ENCODE data around the gene CERT1.
"Not testable (repeated sequence)": the region's sequence is repeated elsewhere in the genome, so short reads cannot be mapped to it uniquely, and the experiment has no call there.

CERT1 gene

GRCh38 chr5:75536147-75536546 lies 24.7 kb upstream of the CERT1 start:
- no peak overlapping the region for H2AFZ ChIP-seq (ENCODE audit: low read depth, low read length)
- H3K36me3 ChIP-seq (ENCODE audit: insufficient read depth, low read length) = peaks cover 2% of the 10 kb centered on the region
- H3K9me3 ChIP-seq (ENCODE audit: low read length) = peaks cover 15% of the 10 kb centered on the region
- no peaks in the 10 kb centered on the region for H3K4me1 ChIP-seq (ENCODE audit: insufficient read depth, low read length)
- no peaks in the 10 kb centered on the region for H3K27me3 ChIP-seq (ENCODE audit: insufficient read depth, low read length)
- no peak overlapping the region for H3K4me3 ChIP-seq (ENCODE audit: low read length)

DNA sequence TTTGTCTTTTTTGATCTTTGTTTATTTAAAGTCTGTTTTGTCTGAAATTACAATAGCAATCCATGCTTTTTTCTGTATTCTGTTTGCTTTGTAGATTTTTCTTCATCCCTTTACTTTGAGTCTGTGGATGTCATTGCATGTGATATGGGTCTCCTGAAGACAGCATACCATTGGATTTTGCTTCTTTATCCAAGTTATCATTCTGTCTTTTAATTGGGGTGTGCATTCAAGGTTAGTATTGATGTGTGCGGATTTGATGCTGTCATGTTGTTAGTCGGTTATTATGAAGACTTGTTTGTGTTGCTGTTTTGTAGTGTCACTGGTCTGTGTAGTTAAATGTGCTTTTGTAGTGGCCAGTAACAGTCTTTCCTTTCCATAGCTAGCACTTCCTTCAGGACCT lies 23.3 kb upstream of the CERT1 start:
- peaks cover 15% of the 10 kb centered on the region for H3K9me3 ChIP-seq (ENCODE audit: low read length)
- H3K4me1 ChIP-seq (ENCODE audit: insufficient read depth, low read length) = no peaks in the 10 kb centered on the region
- no peaks in the 10 kb centered on the region for H3K27me3 ChIP-seq (ENCODE audit: insufficient read depth, low read length)
- no peak overlapping the region for H3K4me3 ChIP-seq (ENCODE audit: low read length)
- H3K36me3 ChIP-seq (ENCODE audit: insufficient read depth, low read length) = peaks cover 2% of the 10 kb centered on the region
- H2AFZ ChIP-seq (ENCODE audit: low read depth, low read length) = no peak overlapping the region

GRCh38 chr5:75533716-75534115 lies 22.3 kb upstream of the CERT1 start:
- H3K27me3 ChIP-seq (ENCODE audit: insufficient read depth, low read length); H2AFZ ChIP-seq (ENCODE audit: low read depth, low read length); H3K4me3 ChIP-seq (ENCODE audit: low read length); H3K36me3 ChIP-seq (ENCODE audit: insufficient read depth, low read length); H3K4me1 ChIP-seq (ENCODE audit: insufficient read depth, low read length): not testable (repeated sequence)
- H3K9me3 ChIP-seq (ENCODE audit: low read length) = peaks cover 15% of the 10 kb centered on the region

- H3K27me3 ChIP-seq (ENCODE audit: insufficient read depth, low read length) = no peaks in the 10 kb centered on the region
- H3K36me3 ChIP-seq (ENCODE audit: insufficient read depth, low read length) = no peaks in the 10 kb centered on the region
- H3K4me1 ChIP-seq (ENCODE audit: insufficient read depth, low read length) = no peaks in the 10 kb centered on the region
- peaks cover 15% of the 10 kb centered on the region for H3K9me3 ChIP-seq (ENCODE audit: low read length)
- H2AFZ ChIP-seq (ENCODE audit: low read depth, low read length) = no peak overlapping the region
- no peak overlapping the region for H3K4me3 ChIP-seq (ENCODE audit: low read length)
These were observed 20.8 kb upstream of the CERT1 start for GRCh38 chr5:75532190-75532589.

DNA sequence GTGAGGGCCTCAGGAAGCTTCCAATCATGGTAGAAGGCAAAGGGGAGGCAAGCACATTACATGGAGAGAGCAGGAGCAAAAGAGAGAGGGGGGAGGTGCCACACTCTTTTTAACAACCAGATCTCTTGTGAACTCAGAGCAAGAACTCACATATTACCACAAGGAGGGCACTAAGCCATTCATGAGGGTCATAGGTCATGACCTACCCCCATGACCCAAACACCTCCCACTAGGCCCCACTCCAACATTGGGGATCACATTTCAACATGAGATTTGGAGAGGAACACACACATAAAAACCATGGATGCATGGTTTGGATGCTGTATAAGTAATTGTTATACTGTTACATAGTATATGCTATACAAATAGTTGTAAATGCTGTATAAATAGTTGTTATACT lies 17.8 kb upstream of the CERT1 start:
- Histone ChIP-seq H3K9me3 (ENCODE audit: low read length) (peaks cover 7% of the 10 kb centered on the region), H2AFZ (ENCODE audit: low read depth, low read length) (no peak overlapping the region), H3K36me3 (ENCODE audit: insufficient read depth, low read length) (no peaks in the 10 kb centered on the region), H3K4me1 (ENCODE audit: insufficient read depth, low read length) (no peaks in the 10 kb centered on the region), H3K4me3 (ENCODE audit: low read length) (no peak overlapping the region), H3K27me3 (ENCODE audit: insufficient read depth, low read length) (no peaks in the 10 kb centered on the region)

DNA sequence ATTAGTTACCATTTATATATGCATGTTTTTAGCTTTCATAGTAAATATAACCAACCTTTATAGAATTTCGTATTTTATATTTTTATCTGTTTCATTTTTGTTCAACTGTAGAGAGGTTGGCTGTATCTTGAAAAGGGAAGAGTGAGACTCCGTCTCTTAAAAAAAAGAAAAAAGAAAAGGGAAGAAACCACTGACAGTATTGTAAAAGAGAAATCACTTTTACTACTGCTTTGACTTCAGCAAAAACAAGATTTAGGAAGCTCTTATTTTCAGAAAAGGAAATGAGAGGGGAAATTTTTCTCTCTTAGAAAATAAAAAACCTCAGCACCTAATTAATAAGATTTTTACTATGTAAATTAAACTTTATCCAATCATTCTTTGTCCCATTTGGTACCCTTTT lies 14.6 kb upstream of the CERT1 start:
- no peaks in the 10 kb centered on the region for H3K36me3 ChIP-seq (ENCODE audit: insufficient read depth, low read length)
- peaks cover 4% of the 10 kb centered on the region for H3K9me3 ChIP-seq (ENCODE audit: low read length)
- no peak overlapping the region for H3K4me3 ChIP-seq (ENCODE audit: low read length)
- no peaks in the 10 kb centered on the region for H3K4me1 ChIP-seq (ENCODE audit: insufficient read depth, low read length)
- H2AFZ ChIP-seq (ENCODE audit: low read depth, low read length) = no peak overlapping the region
- no peaks in the 10 kb centered on the region for H3K27me3 ChIP-seq (ENCODE audit: insufficient read depth, low read length)

DNA sequence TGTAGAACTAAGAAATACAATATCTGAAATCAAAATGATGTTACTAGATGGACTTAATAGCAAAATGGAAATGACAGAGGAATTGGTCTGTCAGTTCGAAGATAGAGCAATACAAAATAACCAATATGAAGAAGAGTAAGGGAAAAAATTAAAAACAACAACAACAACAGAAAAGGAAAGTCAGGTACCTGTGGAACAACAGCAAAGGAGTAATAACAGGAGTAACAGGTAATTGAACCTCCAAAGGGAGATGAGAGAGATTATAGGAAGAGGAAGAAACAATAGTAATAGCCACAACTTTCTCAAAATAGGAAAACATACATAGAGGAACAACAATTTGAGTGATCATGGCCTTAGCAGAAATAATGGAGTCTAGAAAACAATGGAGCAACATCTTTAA lies 13.9 kb upstream of the CERT1 start:
- no peak overlapping the region for H2AFZ ChIP-seq (ENCODE audit: low read depth, low read length)

GRCh38 chr5:75524591-75524990 lies 13.2 kb upstream of the CERT1 start:
- H3K36me3 ChIP-seq (ENCODE audit: insufficient read depth, low read length) = no peaks in the 10 kb centered on the region

More for the DNA sequence above, 13.9 kb upstream of the CERT1 start:
- no peak overlapping the region for H3K4me3 ChIP-seq (ENCODE audit: low read length)
- no peaks in the 10 kb centered on the region for H3K36me3 ChIP-seq (ENCODE audit: insufficient read depth, low read length)
- no peaks in the 10 kb centered on the region for H3K4me1 ChIP-seq (ENCODE audit: insufficient read depth, low read length)
- H3K27me3 ChIP-seq (ENCODE audit: insufficient read depth, low read length) = no peaks in the 10 kb centered on the region
- H3K9me3 ChIP-seq (ENCODE audit: low read length) = peaks cover 8% of the 10 kb centered on the region

DNA sequence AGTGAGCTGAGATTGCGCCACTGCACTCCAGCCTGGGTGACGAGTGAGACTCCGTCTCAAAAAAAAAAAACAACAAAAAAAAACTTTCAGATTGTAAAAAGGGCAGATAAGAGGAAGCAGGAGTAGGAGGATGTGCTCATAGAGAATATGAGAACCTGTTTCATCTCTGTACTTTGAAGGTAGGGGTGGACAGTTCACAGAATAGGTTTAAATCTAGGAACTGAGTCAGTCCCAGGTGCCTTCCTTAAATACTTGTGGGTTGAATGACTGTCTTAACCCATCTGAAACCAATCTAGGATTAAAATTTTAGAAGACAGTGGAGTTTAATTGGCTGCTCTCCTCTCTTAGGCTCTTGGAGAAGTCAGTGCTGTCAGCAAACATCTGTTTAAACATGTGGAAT lies 12.6 kb upstream of the CERT1 start:
- no peak overlapping the region for H2AFZ ChIP-seq (ENCODE audit: low read depth, low read length)
- no peaks in the 10 kb centered on the region for H3K4me1 ChIP-seq (ENCODE audit: insufficient read depth, low read length)
- no peak overlapping the region for H3K4me3 ChIP-seq (ENCODE audit: low read length)
- H3K9me3 ChIP-seq (ENCODE audit: low read length) = peaks cover 10% of the 10 kb centered on the region
- H3K27me3 ChIP-seq (ENCODE audit: insufficient read depth, low read length) = no peaks in the 10 kb centered on the region
- H3K36me3 ChIP-seq (ENCODE audit: insufficient read depth, low read length) = no peaks in the 10 kb centered on the region

More at GRCh38 chr5:75524591-75524990, 13.2 kb upstream of the CERT1 start:
- Histone ChIP-seq H3K27me3 (ENCODE audit: insufficient read depth, low read length) (no peaks in the 10 kb centered on the region), H3K4me3 (ENCODE audit: low read length) (no peak overlapping the region), H3K4me1 (ENCODE audit: insufficient read depth, low read length) (no peaks in the 10 kb centered on the region), H3K9me3 (ENCODE audit: low read length) (peaks cover 10% of the 10 kb centered on the region), H2AFZ (ENCODE audit: low read depth, low read length) (no peak overlapping the region)

GRCh38 chr5:75523275-75523674 lies 11.8 kb upstream of the CERT1 start:
- Histone ChIP-seq H2AFZ (ENCODE audit: low read depth, low read length) (no peak overlapping the region), H3K4me1 (ENCODE audit: insufficient read depth, low read length) (no peaks in the 10 kb centered on the region), H3K9me3 (ENCODE audit: low read length) (peaks cover 13% of the 10 kb centered on the region), H3K36me3 (ENCODE audit: insufficient read depth, low read length) (no peaks in the 10 kb centered on the region), H3K4me3 (ENCODE audit: low read length) (no peak overlapping the region), H3K27me3 (ENCODE audit: insufficient read depth, low read length) (no peaks in the 10 kb centered on the region)

GRCh38 chr5:75522542-75522941 lies 11.1 kb upstream of the CERT1 start:
- Histone ChIP-seq H2AFZ (ENCODE audit: low read depth, low read length) (no peak overlapping the region), H3K4me1 (ENCODE audit: insufficient read depth, low read length) (no peaks in the 10 kb centered on the region), H3K9me3 (ENCODE audit: low read length) (peaks cover 13% of the 10 kb centered on the region), H3K36me3 (ENCODE audit: insufficient read depth, low read length) (no peaks in the 10 kb centered on the region), H3K27me3 (ENCODE audit: insufficient read depth, low read length) (no peaks in the 10 kb centered on the region), H3K4me3 (ENCODE audit: low read length) (no peak overlapping the region)

DNA sequence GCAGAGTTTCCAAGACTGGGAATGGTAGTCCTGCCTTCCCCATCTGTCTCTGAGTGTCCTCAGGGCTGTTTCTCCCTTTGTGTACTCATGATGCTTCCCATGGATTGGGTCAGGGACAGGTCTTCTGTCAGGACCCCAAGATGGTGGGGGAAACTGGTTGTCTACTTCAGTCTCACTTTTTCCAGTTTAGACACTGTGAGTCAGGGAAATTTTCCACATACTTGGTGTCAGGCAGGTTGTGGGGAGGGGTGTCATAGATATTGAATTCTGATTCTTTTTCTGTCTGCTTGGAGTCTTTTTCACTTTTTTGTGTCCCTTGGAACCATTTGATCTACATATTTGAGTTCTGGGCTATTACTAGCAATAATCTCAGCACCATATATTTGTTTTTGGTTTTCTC lies 10.6 kb upstream of the CERT1 start:
- Histone ChIP-seq H2AFZ (ENCODE audit: low read depth, low read length) (no peak overlapping the region), H3K4me1 (ENCODE audit: insufficient read depth, low read length) (no peaks in the 10 kb centered on the region), H3K27me3 (ENCODE audit: insufficient read depth, low read length) (no peaks in the 10 kb centered on the region), H3K36me3 (ENCODE audit: insufficient read depth, low read length) (no peaks in the 10 kb centered on the region), H3K4me3 (ENCODE audit: low read length) (no peak overlapping the region), H3K9me3 (ENCODE audit: low read length) (peaks cover 13% of the 10 kb centered on the region)

DNA sequence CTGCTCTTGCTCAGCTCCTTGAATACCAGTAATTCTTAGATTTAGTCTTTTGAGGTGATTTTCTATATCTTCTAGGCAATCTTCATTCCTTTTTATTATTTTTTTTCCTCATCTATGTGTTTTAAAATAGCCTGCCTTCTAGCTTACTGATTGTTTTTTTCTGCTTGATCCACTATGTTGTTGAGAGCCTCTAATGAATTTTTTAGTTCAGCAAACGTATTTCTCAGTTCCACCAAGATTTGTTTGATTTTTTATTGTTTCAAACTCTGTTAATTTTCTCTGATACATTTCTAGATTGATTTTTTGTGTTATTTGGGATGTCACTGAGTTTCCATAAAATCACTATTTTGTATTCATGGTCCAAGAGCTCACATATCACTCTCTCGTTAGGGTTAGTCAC lies 9.8 kb upstream of the CERT1 start:
- no peaks in the 10 kb centered on the region for H3K27me3 ChIP-seq (ENCODE audit: insufficient read depth, low read length)
- no peaks in the 10 kb centered on the region for H3K4me1 ChIP-seq (ENCODE audit: insufficient read depth, low read length)
- no peak overlapping the region for H2AFZ ChIP-seq (ENCODE audit: low read depth, low read length)
- H3K36me3 ChIP-seq (ENCODE audit: insufficient read depth, low read length) = no peaks in the 10 kb centered on the region
- H3K4me3 ChIP-seq (ENCODE audit: low read length) = no peak overlapping the region
- peaks cover 13% of the 10 kb centered on the region for H3K9me3 ChIP-seq (ENCODE audit: low read length)

DNA sequence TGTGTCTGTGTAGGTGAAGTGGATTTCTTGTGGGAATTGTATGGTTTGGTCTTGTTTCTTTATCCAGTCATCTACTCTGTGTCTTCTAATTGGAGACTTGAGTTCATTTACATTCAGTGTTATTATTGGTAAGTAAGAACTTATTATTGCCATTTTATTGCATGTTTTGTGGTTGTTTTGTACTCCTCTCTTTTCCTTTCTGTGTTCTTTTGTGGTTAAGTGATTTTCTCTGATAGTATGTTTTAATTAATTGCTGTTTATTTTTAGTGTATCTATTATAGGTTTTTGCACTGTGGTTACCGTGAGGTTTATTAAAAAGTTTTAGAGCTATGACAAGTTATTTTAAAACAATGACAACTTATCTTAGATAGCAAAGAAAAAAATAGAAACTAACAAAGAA lies 8.3 kb upstream of the CERT1 start:
- no peaks in the 10 kb centered on the region for H3K27me3 ChIP-seq (ENCODE audit: insufficient read depth, low read length)
- H3K9me3 ChIP-seq (ENCODE audit: low read length) = peaks cover 13% of the 10 kb centered on the region
- no peaks in the 10 kb centered on the region for H3K36me3 ChIP-seq (ENCODE audit: insufficient read depth, low read length)
- H3K4me3 ChIP-seq (ENCODE audit: low read length) = no peak overlapping the region
- no peaks in the 10 kb centered on the region for H3K4me1 ChIP-seq (ENCODE audit: insufficient read depth, low read length)
- H2AFZ ChIP-seq (ENCODE audit: low read depth, low read length) = no peak overlapping the region

Measured in neuron (in vitro differentiated cells).